Right ventricle myocardium inferior (tissue), 1 donor: ENCODE data around the gene ARL14EPL. TPM values are rescaled to one million over a fixed set of nuclear protein-coding genes. Genes with fewer than 3 reads are reported as not detected.
"Not testable (repeated sequence)": the region's sequence is repeated elsewhere in the genome, so short reads cannot be mapped to it uniquely, and the experiment has no call there.

Source experiments
- ATAC-seq: fragments of 200-7000 bp; cut with Tn5 transposase; one replicate; pipeline ENCODE4 v1.9.1; 2020; ENCODE audit warnings: mild to moderate bottlenecking, moderate library complexity
- DNase-seq: peaks from one replicate; pipeline ENCODE4 v3.0.0; 2021; ENCODE audit errors: missing footprints
- intact Hi-C: fragments of 100-400 bp; cut with DNase I; formaldehyde crosslinking; loops from one replicate; pipeline ENCODE4 v1.11.0; 2022
- total RNA-seq: library from RNA; stranded (reverse); fragmentation: NEBNext Ultra II Directional; extraction: Animal tissue kit (Norgen Biotek cat#: 25700); gene quantifications from one replicate; pipeline ENCODE4 v1.2.1, GENCODE V29; 2021
- donor health status: DM: no; HTN: yes; CAD: no; lungs with severe emphysema.

Gene ARL14EPL
- total RNA-seq, 1 donor from 2014 or later, result not detected

DNA sequence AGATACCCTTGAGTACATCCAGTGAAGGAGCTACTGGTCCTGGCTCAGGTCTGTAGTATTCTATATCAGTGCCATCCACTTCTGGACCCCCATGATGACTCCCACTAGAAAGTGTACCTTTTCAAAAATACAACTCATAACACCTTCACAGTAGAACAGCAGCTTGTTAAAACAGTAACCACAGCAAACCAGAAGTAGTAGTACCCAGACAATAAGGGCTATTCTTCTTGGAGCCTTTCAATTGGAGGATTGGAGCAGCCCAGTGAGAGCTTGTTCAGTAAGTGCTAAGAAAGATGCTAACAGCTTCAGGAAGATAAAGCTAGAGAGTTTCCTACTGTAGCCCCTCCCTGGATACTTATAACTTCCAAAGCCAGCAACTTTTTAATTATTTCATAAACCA, 10.1 kb downstream of the ARL14EPL start:
- no peak for ATAC-seq
- DNase-seq, result no peak
- intact Hi-C loops, result no loop called here

DNA sequence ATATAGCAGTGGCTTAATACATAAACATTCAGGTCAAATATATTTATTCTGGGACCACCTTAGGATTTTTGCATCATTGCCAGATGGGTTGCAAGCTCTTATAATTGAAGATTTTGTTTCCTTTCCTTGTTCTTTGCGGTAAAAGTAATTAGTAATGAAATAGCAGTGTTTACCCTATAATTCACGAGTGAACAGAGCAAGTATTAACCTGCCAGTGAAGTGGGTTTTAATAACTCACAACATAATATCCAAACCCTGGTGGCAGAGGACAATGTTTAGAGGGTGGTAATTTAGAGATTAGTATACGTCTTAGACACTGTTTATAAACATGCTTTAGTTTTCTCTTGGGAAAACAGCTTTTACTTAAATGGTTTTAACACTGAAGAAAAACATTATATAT, 11.8 kb downstream of the ARL14EPL start:
- intact Hi-C loops, result no loop called here

DNA sequence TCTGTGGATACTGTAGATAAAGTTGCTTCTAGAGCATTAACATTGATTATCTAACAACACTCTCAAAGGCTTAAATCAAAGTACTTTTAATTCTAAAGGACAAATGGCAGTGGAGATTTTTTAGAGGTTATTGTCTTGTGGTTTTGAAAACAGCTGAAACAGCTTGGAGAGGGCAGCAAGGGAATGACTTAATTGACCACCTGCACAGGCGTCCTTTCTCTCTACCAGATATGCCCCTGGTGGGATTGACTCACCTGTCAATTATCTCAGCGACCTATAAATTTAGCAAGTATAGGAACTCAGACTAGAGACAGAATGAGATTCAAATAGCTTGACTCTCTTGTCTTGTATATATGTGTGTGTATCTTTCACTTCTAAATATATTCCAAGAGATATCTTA, 13.5 kb downstream of the ARL14EPL start:
- intact Hi-C loops, result no loop called here
- ATAC-seq (no peak), DNase-seq (no peak)

More for the DNA sequence above, 11.8 kb downstream of the ARL14EPL start:
- ATAC-seq (no peak), DNase-seq (no peak)

DNA sequence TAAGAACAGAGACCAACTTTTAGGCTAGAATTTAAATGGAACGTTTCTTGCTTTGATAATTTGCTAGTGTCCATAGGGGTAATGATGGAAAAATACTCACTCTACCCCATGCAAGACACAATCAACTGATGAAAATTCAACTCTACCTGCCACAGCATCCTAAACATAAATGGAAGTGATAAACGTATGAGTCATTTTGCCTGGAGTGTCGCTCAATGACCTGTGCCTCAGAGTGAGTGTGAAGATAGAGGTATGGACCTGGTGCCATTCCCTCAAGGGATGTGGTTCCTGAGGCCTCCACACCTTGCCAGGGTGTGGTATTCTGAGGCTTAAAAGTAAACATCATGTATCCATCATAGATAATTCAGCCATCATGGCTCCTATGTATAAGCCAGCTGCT, 14.0 kb downstream of the ARL14EPL start:
- ATAC-seq (no peak), DNase-seq (no peak)
- intact Hi-C loops, result no loop called here

- ATAC-seq (no peak), DNase-seq (no peak)
- intact Hi-C loops, result no loop called here
These were observed 14.6 kb downstream of the ARL14EPL start for GRCh38 chr5:116046823-116047222.

GRCh38 chr5:116058346-116058936, 26.2 kb downstream of the ARL14EPL start:
- no peak for DNase-seq
- intact Hi-C loops, result no loop called here
- ATAC-seq, result no peak

- ATAC-seq (no peak), DNase-seq (no peak)
- intact Hi-C loops, result loop anchor here (10.0 kb wide), 1 partner anchor 178 kb away; no protein-coding TSS in a partner anchor
These were observed 30.1 kb downstream of the ARL14EPL start for GRCh38 chr5:116062352-116062751.

DNA sequence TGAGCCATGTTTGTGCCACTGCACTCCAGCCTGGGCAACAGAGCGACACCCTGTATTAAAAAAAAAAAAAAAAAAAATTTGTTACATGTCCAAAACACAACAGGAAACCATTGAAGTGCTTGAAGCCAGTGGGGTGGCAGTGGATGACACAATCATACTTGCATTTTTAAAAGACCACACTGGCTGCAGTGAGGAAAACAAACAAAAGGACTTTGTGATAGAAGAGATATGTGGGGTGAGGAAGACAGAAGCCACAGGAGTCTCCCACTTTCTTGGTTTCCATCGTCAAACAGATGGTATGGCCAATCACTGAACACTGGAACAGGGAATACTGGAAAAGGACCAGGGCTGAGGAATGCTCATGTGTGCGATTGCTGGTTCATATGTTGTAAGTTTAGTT, 31.7 kb downstream of the ARL14EPL start:
- no peak for DNase-seq
- no peak for ATAC-seq
- intact Hi-C loops, result loop anchor here (10.0 kb wide), 1 partner anchor 179 kb away; no protein-coding TSS in a partner anchor

GRCh38 chr5:116068028-116068632, 35.9 kb downstream of the ARL14EPL start:
- ATAC-seq (no peak), DNase-seq (no peak)
- intact Hi-C loops, result loop anchor here (2.0 to 10.0 kb wide), 2 partner anchors 183 to 433 kb away; no protein-coding TSS in a partner anchor

DNA sequence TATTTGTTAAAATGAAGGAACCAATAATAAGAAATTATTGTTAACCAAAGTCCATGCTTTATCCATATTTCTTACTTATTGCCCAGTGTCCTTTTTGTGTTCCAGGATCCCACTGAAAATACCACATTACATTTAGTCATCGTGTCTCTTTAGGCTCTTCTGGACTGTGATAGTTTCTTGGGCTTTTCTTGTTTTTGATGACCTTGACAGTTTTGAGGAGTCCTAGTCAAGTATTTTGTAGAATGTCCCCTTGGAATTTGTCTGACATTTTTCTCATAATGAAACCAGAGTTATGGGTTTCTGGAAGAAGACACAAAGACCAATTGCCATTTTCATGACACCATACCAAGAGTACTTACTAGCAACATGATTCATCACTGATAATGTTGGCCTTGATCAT, 38.9 kb downstream of the ARL14EPL start:
- DNase-seq (no peak), ATAC-seq (no peak)
- intact Hi-C loops, result loop anchor here (5.0 to 10.0 kb wide), 2 partner anchors 229 to 756 kb away; partner anchors contain the start of genes AP3S1 and ATG12

GRCh38 chr5:116075191-116075831, 43.0 kb downstream of the ARL14EPL start:
- intact Hi-C loops, result loop anchor here (10.0 kb wide), 1 partner anchor 761 kb away; no protein-coding TSS in a partner anchor
- DNase-seq (no peak), ATAC-seq (no peak)

DNA sequence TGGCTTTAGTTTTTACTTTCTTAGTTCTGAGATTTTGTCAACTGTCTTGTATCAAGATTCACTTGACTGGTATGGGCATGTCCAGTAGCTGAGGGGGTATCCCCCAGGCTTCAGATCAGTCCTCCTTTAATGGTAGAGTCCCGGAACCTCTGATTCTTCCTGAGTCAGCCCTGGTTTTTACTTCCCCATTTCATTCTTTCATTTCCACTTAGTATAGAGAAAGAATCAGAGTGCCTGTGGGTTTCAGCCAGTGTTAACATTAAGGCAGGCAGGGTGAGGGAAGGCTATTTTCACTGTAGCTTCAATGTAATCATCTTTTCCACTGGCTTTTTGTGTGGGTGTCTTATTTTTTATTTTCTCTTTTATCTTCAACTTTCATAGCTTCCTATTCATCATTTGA, 44.2 kb downstream of the ARL14EPL start:
- ATAC-seq (peak; percentile 16), DNase-seq (no peak)
- intact Hi-C loops, result loop anchor here (10.0 kb wide), 1 partner anchor 762 kb away; no protein-coding TSS in a partner anchor

DNA sequence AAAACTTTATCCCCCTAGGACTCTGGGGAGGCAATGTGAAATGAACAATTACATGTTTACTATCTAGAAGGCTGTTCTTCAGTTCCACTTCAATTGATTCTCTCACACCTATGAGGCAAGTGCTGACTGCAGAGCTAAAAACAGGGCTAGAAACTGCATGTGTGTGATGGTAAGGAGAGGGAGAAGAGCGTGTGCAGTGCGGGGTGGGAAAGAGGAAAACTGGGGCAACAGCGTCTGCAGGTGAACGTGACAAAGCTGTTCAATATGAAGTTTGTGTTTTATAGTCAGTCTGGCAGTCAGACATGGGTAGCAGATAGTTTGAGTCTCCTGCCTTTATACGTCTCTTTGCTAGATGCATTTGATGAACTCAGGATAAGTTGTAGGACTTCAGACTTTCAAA, 45.9 kb downstream of the ARL14EPL start:
- intact Hi-C loops, result loop anchor here (10.0 kb wide), 1 partner anchor 763 kb away; no protein-coding TSS in a partner anchor
- no peak for ATAC-seq
- DNase-seq, result no peak

GRCh38 chr5:116084287-116084691, 52.0 kb downstream of the ARL14EPL start:
- DNase-seq (no peak), ATAC-seq (peak; percentile 46)
- intact Hi-C loops, result no loop called here

DNA sequence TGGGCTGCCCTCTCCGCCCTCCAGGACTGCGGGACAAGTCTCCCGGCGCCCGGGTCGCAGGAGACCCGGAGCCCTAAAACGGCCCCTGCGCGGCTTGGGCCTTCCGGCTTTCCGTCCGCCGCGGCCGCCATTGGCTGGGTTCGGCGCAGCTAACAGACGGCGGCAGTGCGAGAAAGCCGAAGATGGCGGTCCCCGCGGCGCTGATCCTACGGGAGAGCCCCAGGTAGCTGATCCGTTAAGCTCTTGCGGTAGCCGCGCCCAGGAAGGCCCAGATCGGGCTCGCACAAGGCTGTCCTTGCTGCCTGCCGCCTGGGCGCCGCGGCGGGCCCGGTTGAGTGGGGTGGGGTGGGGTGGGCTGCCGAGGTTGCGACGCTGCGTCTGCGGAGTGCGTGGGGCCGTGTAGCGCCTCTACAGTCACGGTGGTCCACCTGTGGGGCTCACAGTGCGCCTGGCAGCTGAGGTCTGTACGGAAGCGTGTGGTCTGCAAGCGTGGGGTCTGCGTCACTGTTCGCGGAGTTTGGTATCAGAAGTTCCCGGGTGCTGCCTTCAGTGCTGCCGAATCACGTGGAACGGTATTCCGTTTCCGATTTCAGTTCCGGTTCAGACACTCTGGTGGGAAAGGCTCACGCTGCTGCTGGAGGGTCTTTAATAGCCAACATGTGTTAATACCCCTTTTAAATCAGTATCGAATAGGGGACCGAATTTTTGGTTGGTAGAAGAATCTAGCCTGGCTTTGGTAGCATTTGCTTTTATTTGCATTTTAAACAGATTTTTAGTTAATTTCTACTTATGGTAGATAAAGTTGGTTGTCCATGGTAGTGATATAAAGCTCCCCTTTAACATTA, 52.8 kb downstream of the ARL14EPL start, which contains the start of gene COMMD10:
COMMD10 (plus strand) TSS at position 155 of the 845 bp plus-strand sequence.
- ATAC-seq (peak; percentile 91), DNase-seq (peak; percentile 91)
- intact Hi-C loops, result no loop called here

- ATAC-seq, intact Hi-C loops, DNase-seq: not testable (repeated sequence)
These were observed 54.0 kb downstream of the ARL14EPL start for GRCh38 chr5:116086309-116086708.

DNA sequence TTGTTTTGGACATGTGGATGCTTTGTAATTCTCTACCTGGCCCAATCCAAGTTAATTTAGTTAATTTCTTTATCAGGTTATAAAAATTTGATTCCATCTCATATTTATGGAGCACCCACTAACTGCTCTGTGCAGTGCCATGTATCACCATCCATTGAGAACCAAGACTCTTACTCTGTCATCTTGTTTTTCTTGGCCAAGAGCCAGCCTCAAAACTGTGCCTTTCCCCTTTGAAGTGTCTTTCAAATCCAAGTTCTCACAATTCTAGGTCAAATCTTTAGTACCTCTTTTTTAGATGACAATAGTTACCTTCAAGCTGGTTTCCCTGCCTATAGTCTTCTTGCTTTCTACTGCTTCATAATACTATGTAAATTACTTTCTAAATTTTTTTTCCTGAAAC, 55.8 kb downstream of the ARL14EPL start:
- no peak for DNase-seq
- ATAC-seq, result no peak
- intact Hi-C loops, result no loop called here

DNA sequence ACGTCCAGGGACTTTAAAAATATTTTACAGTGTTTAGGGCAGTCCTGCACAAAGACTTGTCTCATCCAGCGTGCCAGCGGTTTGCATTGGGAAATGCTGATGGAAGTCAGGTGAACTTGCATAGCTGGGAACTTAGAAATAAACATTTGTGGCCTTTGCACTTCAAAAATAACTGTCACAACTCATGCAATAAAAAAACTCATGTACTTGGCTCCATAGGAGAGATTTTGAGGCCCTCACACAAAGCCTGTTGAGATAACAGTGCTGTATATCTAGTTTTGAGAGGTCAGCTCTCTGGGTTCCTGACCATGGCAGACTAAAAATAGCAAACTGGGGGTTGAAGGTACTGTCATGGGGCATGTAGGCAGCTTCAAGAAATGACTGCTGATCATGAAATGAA, 58.0 kb downstream of the ARL14EPL start:
- intact Hi-C loops, result no loop called here
- ATAC-seq, result peak; percentile 91
- DNase-seq, result no peak

DNA sequence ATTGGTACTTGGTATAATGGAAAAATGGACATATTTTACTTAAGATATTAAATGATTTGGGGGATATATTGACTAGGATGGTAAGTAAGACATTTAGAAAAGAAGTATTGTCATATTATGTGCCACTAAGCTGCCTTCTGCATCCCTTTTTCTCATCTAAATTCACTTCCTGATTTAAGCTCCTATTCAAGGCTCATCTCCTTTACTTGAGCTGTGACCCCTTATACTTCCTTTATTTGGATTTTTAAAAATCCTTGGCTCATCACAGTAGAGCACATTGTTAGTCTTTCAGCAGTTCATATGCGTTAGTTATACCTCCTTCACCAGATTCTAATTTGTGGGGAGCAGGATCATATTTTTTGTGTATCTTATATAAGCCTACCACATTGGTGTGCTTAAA, 59.1 kb downstream of the ARL14EPL start:
- ATAC-seq, result no peak
- intact Hi-C loops, result no loop called here
- DNase-seq, result no peak
